ENCODE data around the gene ARHGEF17. TPM values are rescaled to one million over a fixed set of nuclear protein-coding genes. Genes with fewer than 3 reads are reported as not detected.
A peak's percentile ranks its signal among the peaks of the same experiment; 100 is the strongest.

Gene ARHGEF17
- total RNA-seq, 4 donors from 2014 or later: 82.8 to 196 (median 122) TPM

DNA sequence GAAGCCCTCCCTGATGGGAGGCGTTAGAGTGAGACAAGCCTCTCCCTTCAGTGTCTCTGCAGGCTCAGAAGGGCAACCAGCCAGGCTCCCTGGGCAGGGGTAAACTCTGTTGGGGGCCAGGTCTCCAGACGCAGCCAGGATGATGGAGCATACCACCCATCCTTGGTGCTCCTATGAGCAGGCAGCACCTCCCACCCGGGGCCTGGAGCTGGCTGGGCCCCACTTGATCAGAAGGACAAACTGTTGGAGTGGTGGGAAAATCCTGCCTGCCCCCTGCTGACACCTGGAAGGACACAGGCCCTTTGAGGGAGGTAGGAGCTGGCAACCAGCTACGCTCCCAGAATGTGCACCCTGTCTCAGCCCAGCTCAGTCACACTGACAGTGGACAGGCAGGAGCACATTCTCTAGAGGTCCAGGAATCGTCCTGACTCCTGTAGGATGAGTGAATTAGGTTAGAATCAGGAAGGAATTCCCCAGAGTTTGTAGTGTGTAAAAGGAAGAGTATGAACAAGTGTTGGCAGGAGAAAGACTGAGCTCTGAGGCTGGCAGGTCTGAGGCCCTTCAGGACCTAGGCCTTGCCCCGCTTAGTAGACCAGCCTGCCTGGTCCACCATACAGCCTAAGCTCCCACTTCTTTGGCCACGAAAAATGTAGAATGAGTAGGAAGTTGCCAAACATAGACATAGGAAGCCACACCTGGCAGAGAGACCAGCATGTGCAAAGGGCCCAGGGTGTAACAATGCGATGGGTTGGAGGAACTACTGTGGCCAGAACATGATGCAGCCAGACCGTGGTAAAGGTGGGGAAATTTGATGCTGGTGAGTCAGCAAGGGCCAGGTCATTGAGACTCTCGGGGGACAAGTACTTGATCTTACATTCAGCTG lies 19.1 kb downstream of the ARHGEF17 start:
- H3K4me1 ChIP-seq: peaks cover 89 to 100% (median 98%) of the 10 kb centered on the region in 4 donors
- 41% methylated on average over 10 of the region's 10 CpGs for WGBS
- DNase-seq (ENCODE audit: extremely low spot score): no peak
- H3K4me3 ChIP-seq: no peak overlapping the region
- TF ChIP-seq POLR2AphosphoS5 (IDR thresholded peaks at IDR 0.05): peak in 1 of 2 donors; percentile 13
- TF ChIP-seq, protein P1, sequence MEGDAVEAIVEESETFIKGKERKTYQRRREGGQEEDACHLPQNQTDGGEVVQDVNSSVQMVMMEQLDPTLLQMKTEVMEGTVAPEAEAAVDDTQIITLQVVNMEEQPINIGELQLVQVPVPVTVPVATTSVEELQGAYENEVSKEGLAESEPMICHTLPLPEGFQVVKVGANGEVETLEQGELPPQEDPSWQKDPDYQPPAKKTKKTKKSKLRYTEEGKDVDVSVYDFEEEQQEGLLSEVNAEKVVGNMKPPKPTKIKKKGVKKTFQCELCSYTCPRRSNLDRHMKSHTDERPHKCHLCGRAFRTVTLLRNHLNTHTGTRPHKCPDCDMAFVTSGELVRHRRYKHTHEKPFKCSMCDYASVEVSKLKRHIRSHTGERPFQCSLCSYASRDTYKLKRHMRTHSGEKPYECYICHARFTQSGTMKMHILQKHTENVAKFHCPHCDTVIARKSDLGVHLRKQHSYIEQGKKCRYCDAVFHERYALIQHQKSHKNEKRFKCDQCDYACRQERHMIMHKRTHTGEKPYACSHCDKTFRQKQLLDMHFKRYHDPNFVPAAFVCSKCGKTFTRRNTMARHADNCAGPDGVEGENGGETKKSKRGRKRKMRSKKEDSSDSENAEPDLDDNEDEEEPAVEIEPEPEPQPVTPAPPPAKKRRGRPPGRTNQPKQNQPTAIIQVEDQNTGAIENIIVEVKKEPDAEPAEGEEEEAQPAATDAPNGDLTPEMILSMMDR (IDR thresholded peaks at IDR 0.05): no peak
- H3K9me3 ChIP-seq: no peaks in the 10 kb centered on the region
- no peaks in the 10 kb centered on the region for H3K27me3 ChIP-seq
- no peaks in the 10 kb centered on the region for H3K36me3 ChIP-seq
- intact Hi-C loops (cut with DNase I): no loop called here
- H3K27ac ChIP-seq (replicated peaks in 1 of 4): peak overlapping the region; percentile 94 to 100 (median 97)

DNA sequence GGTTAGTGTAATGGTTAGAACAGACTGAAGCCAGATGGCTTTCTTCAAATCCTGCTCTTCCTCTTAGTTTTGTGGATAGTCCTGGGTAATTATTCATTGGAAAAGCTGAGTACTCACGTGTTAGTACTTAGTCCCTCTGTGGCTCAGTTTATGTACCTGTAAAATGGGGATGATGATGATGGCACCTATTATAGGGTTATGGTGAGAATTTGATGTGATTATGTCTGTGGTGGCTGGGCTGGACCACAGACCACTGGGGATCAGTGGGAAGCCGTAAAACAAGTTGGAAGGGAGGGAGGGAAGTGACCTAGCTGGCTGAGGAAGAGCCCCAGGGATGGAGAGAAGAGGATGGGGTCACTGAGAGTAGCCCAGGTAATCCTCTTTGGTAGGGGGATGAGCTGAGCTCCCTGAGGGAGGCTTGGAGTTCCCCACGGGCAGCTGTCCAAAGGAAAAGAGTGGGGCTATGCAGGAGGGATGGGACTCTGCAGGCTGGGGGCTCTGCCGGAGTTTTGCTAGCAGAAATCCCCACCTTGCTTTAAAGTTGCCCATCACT lies 19.8 kb downstream of the ARHGEF17 start:
- H3K4me1 ChIP-seq: peaks cover 89 to 100% (median 98%) of the 10 kb centered on the region in 4 donors
- H3K27me3 ChIP-seq: no peaks in the 10 kb centered on the region
- TF ChIP-seq, protein P1 (IDR thresholded peaks at IDR 0.05): no peak
- TF ChIP-seq EP300 (IDR thresholded peaks at IDR 0.05): no peak
- no peak for TF ChIP-seq POLR2A (IDR thresholded peaks at IDR 0.05; ENCODE audit: low read depth)
- peak in 1 of 2 donors; percentile 4 for TF ChIP-seq POLR2AphosphoS5 (IDR thresholded peaks at IDR 0.05)
- no peak for DNase-seq (ENCODE audit: extremely low spot score)
- WGBS: 35% methylated on average over 4 of the region's 4 CpGs
- H3K9me3 ChIP-seq: no peaks in the 10 kb centered on the region
- no peaks in the 10 kb centered on the region for H3K36me3 ChIP-seq
- H3K4me3 ChIP-seq: no peak overlapping the region
- H3K27ac ChIP-seq (replicated peaks in 1 of 4): peak overlapping the region; percentile 94 to 100 (median 97)
- intact Hi-C loops (cut with DNase I): no loop called here

DNA sequence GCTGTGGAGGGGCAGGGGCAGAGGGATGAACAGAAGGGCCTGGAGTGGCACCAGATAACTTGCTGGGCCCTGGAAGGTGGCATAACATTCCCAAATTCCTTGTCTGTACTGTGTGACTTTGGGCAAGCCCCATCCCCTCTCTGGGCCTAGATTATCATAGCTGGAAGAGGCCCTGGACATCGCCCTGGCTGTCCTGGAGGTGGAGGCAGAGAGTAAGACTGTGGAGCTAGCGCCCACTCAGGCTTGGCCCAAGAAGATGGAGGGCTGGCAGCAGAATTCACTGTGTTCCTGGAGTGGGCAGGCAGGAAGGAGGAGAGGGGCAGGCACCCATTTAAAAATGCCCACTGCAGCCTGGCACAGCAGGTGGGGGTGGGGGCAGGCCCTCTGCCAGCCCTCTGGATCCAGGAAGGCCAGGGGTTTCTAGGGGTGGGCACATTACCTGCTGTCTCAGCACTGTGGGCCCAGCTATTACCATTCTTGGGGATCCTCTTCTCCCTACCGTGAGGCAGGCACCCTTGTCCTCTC lies 22.6 kb downstream of the ARHGEF17 start:
- Histone ChIP-seq H3K27me3 (no peaks in the 10 kb centered on the region), H3K27ac (replicated peaks in 1 of 4) (peak overlapping the region; percentile 77 to 90 (median 82)), H3K4me3 (no peak overlapping the region), H3K36me3 (no peaks in the 10 kb centered on the region), H3K9me3 (no peaks in the 10 kb centered on the region), H3K4me1 (peaks cover 89 to 100% (median 98%) of the 10 kb centered on the region in 4 donors)
- intact Hi-C loops (cut with DNase I): no loop called here
- DNase-seq (ENCODE audit: extremely low spot score): no peak
- TF ChIP-seq POLR2A (IDR thresholded peaks at IDR 0.05; ENCODE audit: low read depth): no peak
- TF ChIP-seq POLR2AphosphoS5 (IDR thresholded peaks at IDR 0.05): peak in 1 of 2 donors; percentile 9
- TF ChIP-seq, protein P1 (IDR thresholded peaks at IDR 0.05): peak; percentile 37 to 57 (median 44)
- TF ChIP-seq EP300 (IDR thresholded peaks at IDR 0.05): no peak
- 28% methylated on average over 3 of the region's 3 CpGs for WGBS

DNA sequence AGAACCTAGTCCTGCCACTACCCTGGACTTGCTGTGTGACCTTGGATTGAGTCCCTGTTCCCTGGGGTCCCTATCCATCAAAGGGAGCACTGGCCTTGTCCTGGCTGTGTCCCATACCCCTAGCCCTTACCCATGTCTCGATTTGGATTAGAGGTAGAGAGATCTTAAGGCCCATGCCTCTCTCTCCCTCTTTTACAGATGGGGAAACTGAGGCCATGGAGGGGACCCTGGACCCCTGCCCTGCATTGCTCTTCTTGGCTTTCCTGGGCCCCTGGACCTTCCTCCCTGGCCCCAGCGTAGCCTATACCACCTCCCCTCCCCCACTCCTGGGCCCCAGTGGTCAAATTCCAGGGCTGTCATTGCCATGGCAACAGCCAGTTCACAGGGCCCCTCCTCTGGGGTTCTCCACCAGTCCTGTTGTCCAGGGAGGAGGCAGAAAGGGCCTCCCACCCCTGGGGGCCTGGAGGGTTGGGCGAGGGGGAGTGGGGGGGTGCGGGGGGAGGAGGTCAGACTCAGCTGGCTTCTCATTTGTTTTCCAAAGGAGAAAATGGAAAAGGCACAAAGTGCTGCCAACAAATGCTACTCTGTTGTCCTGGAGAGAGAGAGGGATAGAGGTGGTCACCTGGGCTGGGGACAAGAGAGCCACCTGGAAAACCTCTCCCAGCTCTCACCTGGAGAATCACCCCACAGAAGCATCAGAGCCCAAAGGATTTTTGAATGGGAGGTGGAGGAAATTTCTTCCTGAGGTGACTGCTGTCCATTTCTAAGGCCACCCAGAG lies 23.3 kb downstream of the ARHGEF17 start:
- 21% methylated on average over 4 of the region's 4 CpGs for WGBS
- Histone ChIP-seq H3K27me3 (no peaks in the 10 kb centered on the region), H3K36me3 (no peaks in the 10 kb centered on the region), H3K9me3 (no peaks in the 10 kb centered on the region), H3K4me3 (no peak overlapping the region), H3K27ac (replicated peaks in 1 of 4) (peak overlapping the region; percentile 77 to 90 (median 82)), H3K4me1 (peaks cover 84 to 100% (median 98%) of the 10 kb centered on the region in 4 donors)
- intact Hi-C loops (cut with DNase I): no loop called here
- no peak for TF ChIP-seq POLR2AphosphoS5 (IDR thresholded peaks at IDR 0.05)
- TF ChIP-seq, protein P1 (IDR thresholded peaks at IDR 0.05): no peak
- no peak for TF ChIP-seq EP300 (IDR thresholded peaks at IDR 0.05)
- TF ChIP-seq POLR2A (IDR thresholded peaks at IDR 0.05; ENCODE audit: low read depth): no peak
- no peak for DNase-seq (ENCODE audit: extremely low spot score)

Data from esophagus muscularis mucosa (tissue), 4 donors.